GM12892 (cell line): ENCODE results near the gene FNDC7.

ENCODE experiments used
- POLR2A ChIP-seq: IDR thresholded peaks from 2 replicates; pipeline ENCODE4 v1.6.1; 2011; ENCODE audit warnings: low read depth, low read length, control low read depth
- POLR2AphosphoS5 ChIP-seq: IDR thresholded peaks from 2 replicates; pipeline ENCODE4 v1.6.1; 2011; ENCODE audit warnings: low read depth, low read length, control low read depth

DNA sequence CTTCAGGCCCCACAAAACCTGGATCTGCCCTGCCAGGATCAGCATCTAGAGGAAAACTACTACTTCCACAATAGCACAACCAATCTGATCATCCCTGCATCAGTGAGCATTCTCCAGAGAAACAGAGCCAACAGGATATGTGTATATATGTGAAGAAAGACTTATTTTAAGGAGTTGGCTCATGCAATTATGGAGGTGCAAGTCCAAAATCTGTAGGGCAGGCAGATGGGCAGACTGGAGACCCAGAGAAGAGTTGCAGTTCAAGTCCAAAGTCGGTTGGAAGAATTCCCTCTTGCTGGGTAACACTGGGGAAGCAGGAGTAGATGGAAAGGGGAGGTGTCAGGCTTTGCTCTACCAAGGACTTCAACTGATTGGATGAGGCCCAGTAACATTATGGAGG is 46.9 kb upstream of the FNDC7 start:
- TF ChIP-seq POLR2A: no peak
- TF ChIP-seq POLR2AphosphoS5: no peak
